DOHH2 (cell line): ENCODE measurements around the gene MIPOL1.

Experiments used
- H3F3A ChIP-seq: fragments of 200-600 bp; sonication (generic), shearing (Covaris generic); 2 replicates; pipeline ENCODE4 v1.6.0; 2016; ENCODE audit warnings: antibody characterized with exemption, mild to moderate bottlenecking; ENCODE audit not compliant: control insufficient read depth, insufficient read depth
- H3K27ac ChIP-seq: fragments of 200-600 bp; sonication (generic); 2 replicates; pipeline ENCODE4 v1.5.1; 2014; ENCODE audit warnings: low read depth, mild to moderate bottlenecking, low read length, moderate library complexity
- H3K27me3 ChIP-seq: fragments of 200-600 bp; sonication (generic); 2 replicates; pipeline ENCODE4 v1.6.1; 2014; ENCODE audit warnings: mild to moderate bottlenecking, low read length, mixed read lengths; ENCODE audit not compliant: control insufficient read depth
- H3K36me3 ChIP-seq: fragments of 200-600 bp; sonication (generic); 2 replicates; pipeline ENCODE4 v1.6.1; 2014; ENCODE audit warnings: mild to moderate bottlenecking, low read length, moderate library complexity, mixed read lengths; ENCODE audit not compliant: control insufficient read depth
- H3K4me1 ChIP-seq: fragments of 200-600 bp; sonication (generic); 2 replicates; pipeline ENCODE4 v1.6.1; 2014; ENCODE audit warnings: mild to moderate bottlenecking, low read length, mixed read lengths; ENCODE audit not compliant: control insufficient read depth
- H3K4me2 ChIP-seq: fragments of 200-600 bp; sonication (generic); 2 replicates; pipeline ENCODE4 v1.6.0; 2014; ENCODE audit warnings: mild to moderate bottlenecking, low read length, moderate library complexity
- H3K4me3 ChIP-seq: fragments of 200-600 bp; sonication (generic); 2 replicates; pipeline ENCODE4 v1.5.1; 2014; ENCODE audit warnings: mild to moderate bottlenecking, low read length, mixed read lengths
- H3K79me2 ChIP-seq: fragments of 200-600 bp; sonication (generic); 2 replicates; pipeline ENCODE4 v1.6.1; 2014; ENCODE audit warnings: mild to moderate bottlenecking, low read length, mixed read lengths; ENCODE audit not compliant: control insufficient read depth
- H3K9me2 ChIP-seq: fragments of 200-600 bp; sonication (generic); replicated peaks from 2 replicates; pipeline ENCODE4 v1.6.1; 2014; ENCODE audit warnings: mild to moderate bottlenecking, low read length, mixed read lengths; ENCODE audit not compliant: control insufficient read depth
- H3K9me3 ChIP-seq: fragments of 200-600 bp; sonication (generic); 2 replicates; pipeline ENCODE4 v1.6.1; 2014; ENCODE audit warnings: antibody characterized with exemption, low read length, mixed read lengths; ENCODE audit not compliant: control insufficient read depth, insufficient read depth
- H4K20me1 ChIP-seq: fragments of 200-600 bp; sonication (generic); 2 replicates; pipeline ENCODE4 v1.6.0; 2014; ENCODE audit warnings: low read depth, mild to moderate bottlenecking, antibody characterized with exemption, low read length, moderate library complexity; ENCODE audit not compliant: control insufficient read depth, insufficient read depth
- EZH2phosphoT487 ChIP-seq: fragments of 200-600 bp; sonication (generic); IDR thresholded peaks from 2 replicates; pipeline ENCODE4 v1.6.1; 2017; ENCODE audit warnings: borderline replicate concordance, mild to moderate bottlenecking, antibody characterized with exemption, low read length, moderate library complexity, mixed read lengths
- TF ChIP-seq, protein P1 (sequence below): fragments of 200-600 bp; sonication (generic); IDR thresholded peaks from one replicate; pipeline ENCODE4 v1.5.1; 2014; ENCODE audit warnings: antibody characterized with exemption, mild to moderate bottlenecking, low read depth, low read length; ENCODE audit not compliant: poor library complexity, severe bottlenecking

MIPOL1 gene

DNA sequence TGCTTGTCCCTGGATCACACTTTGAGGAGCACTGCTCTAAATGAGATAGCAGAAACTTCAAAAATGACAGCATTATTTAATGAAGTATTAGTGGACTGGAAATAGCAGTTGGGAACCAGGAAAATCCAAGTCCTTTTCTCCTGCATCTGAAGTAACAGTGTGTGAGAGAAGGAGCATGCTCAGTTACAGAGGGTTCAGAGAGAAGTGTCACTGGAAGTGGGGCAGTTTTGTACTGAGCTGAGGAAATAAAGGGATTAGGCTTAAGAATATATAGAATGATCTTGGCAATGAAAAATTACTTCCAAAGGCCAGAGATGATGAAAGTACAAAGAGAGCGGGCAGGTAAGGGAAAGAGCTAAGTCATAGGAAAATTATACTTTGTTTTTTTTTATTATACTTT, 130.9 kb downstream of the MIPOL1 start:
- Histone ChIP-seq H3K4me1 (no peaks in the 10 kb centered on the region), H3K36me3 (no peaks in the 10 kb centered on the region), H3K4me2 (no peak overlapping the region), H3K79me2 (no peaks in the 10 kb centered on the region), H3K9me2 (no peaks in the 10 kb centered on the region), H3K4me3 (no peak overlapping the region), H3K27ac (no peak overlapping the region), H3K27me3 (no peaks in the 10 kb centered on the region), H4K20me1 (no peaks in the 10 kb centered on the region), H3K9me3 (no peaks in the 10 kb centered on the region), H3F3A (no peaks in the 10 kb centered on the region)
- TF ChIP-seq, protein P1, sequence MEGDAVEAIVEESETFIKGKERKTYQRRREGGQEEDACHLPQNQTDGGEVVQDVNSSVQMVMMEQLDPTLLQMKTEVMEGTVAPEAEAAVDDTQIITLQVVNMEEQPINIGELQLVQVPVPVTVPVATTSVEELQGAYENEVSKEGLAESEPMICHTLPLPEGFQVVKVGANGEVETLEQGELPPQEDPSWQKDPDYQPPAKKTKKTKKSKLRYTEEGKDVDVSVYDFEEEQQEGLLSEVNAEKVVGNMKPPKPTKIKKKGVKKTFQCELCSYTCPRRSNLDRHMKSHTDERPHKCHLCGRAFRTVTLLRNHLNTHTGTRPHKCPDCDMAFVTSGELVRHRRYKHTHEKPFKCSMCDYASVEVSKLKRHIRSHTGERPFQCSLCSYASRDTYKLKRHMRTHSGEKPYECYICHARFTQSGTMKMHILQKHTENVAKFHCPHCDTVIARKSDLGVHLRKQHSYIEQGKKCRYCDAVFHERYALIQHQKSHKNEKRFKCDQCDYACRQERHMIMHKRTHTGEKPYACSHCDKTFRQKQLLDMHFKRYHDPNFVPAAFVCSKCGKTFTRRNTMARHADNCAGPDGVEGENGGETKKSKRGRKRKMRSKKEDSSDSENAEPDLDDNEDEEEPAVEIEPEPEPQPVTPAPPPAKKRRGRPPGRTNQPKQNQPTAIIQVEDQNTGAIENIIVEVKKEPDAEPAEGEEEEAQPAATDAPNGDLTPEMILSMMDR: no peak
- no peak for TF ChIP-seq EZH2phosphoT487

DNA sequence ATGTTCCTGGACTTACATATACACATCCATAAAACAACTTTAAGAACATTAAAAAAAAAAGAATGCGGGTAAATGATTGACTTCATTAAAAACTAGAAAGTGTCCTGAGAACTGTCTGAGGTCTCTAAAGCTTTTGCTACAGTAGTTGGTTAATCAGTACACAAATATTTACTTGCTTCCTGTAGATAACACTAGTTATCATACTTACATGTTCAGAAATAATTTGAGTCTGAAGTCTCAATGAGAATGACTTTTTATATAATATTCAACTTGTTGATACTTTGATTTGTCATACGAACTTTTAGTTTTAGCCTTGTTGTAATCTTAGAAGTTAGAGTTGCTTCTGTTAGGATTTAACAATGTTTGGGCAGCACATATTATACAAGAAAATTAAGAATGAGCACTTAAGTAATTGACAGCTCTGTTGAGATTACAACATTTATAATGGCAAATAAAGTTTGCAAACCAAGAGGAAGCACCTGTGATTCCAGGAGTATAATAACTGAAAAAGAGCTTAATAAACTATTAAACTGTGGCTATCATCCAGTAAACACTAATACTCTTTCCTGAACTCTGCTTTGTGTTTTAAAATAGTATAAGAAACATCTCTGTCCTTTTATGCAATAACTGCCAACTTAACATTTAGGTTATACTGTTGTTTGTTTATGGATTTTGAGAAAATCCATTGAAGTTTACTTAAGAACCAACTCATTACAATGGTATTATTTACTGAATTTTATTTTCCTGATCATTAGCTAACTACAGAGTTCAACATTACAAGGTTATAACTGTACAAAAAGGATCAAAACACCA, 131.7 kb downstream of the MIPOL1 start:
- H3K4me2 ChIP-seq: no peak overlapping the region
- H3K9me3 ChIP-seq: no peaks in the 10 kb centered on the region
- H3K27ac ChIP-seq: no peak overlapping the region
- TF ChIP-seq, protein P1: no peak
- no peak for TF ChIP-seq EZH2phosphoT487
- H3F3A ChIP-seq: no peaks in the 10 kb centered on the region
- H3K79me2 ChIP-seq: no peaks in the 10 kb centered on the region
- no peaks in the 10 kb centered on the region for H4K20me1 ChIP-seq
- no peak overlapping the region for H3K4me3 ChIP-seq
- H3K4me1 ChIP-seq: no peaks in the 10 kb centered on the region
- H3K36me3 ChIP-seq: no peaks in the 10 kb centered on the region
- no peaks in the 10 kb centered on the region for H3K9me2 ChIP-seq
- no peaks in the 10 kb centered on the region for H3K27me3 ChIP-seq

DNA sequence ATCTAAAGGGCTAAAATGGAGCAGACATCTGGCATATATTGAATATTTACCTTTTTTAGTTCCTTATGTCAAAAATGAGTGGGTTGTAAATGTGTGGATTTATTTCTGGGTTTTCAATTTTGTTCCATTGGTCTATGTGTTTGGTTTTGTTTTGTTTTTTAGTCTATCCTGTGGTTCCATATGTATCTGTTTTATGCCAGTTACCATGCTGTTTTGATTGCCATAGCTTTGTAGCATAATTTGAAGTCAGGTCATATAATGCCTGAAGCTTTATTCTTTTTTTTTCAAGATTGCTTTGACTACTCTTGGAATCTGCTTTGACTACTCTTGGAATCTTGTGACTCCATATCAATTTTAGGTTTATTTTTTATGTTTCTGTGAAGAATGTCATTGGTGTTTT, 133.2 kb downstream of the MIPOL1 start:
- Histone ChIP-seq H4K20me1 (no peaks in the 10 kb centered on the region), H3K36me3 (no peaks in the 10 kb centered on the region), H3K4me2 (no peak overlapping the region), H3F3A (no peaks in the 10 kb centered on the region), H3K9me2 (no peaks in the 10 kb centered on the region), H3K4me3 (no peak overlapping the region), H3K27ac (no peak overlapping the region), H3K9me3 (no peaks in the 10 kb centered on the region), H3K4me1 (no peaks in the 10 kb centered on the region), H3K79me2 (no peaks in the 10 kb centered on the region), H3K27me3 (no peaks in the 10 kb centered on the region)
- no peak for TF ChIP-seq EZH2phosphoT487
- TF ChIP-seq, protein P1: no peak
